Stimulated activated naive B cell treated with anti-CD40 and anti-IgM and Interleukin-4, amounts not matched to agents 10 μg/mL and 1 μg/mL and 100 μg/mL, for 72 hours (primary cell): ENCODE results near the gene PYCR2.

Source experiments
- ATAC-seq, 2 donors: fragments of 150-1000 bp; cut with Tn5 transposase; replicated peaks; 2 replicates each; pipeline ENCODE4 v1.10.0; 2021; ENCODE audit warnings: moderate library complexity in 1 of 2
- DNase-seq: peaks from one replicate; pipeline ENCODE4 v3.0.0; 2021
- H3K27ac Mint-ChIP-seq: one replicate; pipeline ENCODE4 v1.8.0; 2022; ENCODE audit warnings: mild to moderate bottlenecking, mixed read lengths
- H3K27me3 Mint-ChIP-seq, 2 donors: one replicate each; pipeline ENCODE4 v1.8.0; 2022; ENCODE audit warnings: mixed read lengths in 2 of 2
- H3K36me3 Mint-ChIP-seq, 2 donors: one replicate each; pipeline ENCODE4 v1.8.0; 2022; ENCODE audit warnings: mixed read lengths in 2 of 2, mild to moderate bottlenecking in 1 of 2
- H3K4me1 Mint-ChIP-seq, 2 donors: one replicate each; pipeline ENCODE4 v1.8.0; 2022; ENCODE audit warnings: mixed read lengths in 2 of 2, mild to moderate bottlenecking in 1 of 2
- H3K4me3 Mint-ChIP-seq, 2 donors: one replicate each; pipeline ENCODE4 v1.8.0; 2022; ENCODE audit warnings: mild to moderate bottlenecking in 2 of 2, mixed read lengths in 2 of 2, moderate library complexity in 1 of 2
- H3K9me3 Mint-ChIP-seq, 2 donors: one replicate each; pipeline ENCODE4 v1.8.0; 2022; ENCODE audit warnings: mixed read lengths in 2 of 2, mild to moderate bottlenecking in 1 of 2

Gene PYCR2

DNA sequence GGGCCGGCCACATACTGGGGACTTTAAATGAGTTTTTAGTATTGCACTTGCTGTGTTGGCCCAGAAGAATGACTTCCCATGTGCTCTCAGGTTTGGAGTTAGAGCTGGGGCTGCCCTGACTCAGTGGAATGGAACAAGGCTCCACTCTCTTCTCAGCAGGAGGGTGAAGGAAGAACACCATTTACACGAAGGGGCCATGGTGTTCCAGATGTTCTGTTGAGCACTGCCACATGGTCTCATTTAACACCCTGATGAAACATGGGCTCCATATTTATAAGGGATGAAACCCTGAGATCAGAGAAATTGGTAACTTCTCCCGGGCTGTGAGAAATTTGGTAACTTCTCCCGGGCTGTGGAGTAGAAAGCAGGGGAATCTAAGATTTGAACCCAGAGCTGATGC is 5.8 kb downstream of the PYCR2 start:
- DNase-seq: no peak
- H3K27ac Mint-ChIP-seq: no peak overlapping the region
- no peak for ATAC-seq
- no peaks in the 10 kb centered on the region for H3K9me3 Mint-ChIP-seq
- no peak overlapping the region for H3K4me3 Mint-ChIP-seq
- peaks cover 12 to 42% of the 10 kb centered on the region in 2 donors for H3K4me1 Mint-ChIP-seq
- no peaks in the 10 kb centered on the region for H3K27me3 Mint-ChIP-seq
- H3K36me3 Mint-ChIP-seq: peaks cover 22 to 55% of the 10 kb centered on the region in 2 donors

DNA sequence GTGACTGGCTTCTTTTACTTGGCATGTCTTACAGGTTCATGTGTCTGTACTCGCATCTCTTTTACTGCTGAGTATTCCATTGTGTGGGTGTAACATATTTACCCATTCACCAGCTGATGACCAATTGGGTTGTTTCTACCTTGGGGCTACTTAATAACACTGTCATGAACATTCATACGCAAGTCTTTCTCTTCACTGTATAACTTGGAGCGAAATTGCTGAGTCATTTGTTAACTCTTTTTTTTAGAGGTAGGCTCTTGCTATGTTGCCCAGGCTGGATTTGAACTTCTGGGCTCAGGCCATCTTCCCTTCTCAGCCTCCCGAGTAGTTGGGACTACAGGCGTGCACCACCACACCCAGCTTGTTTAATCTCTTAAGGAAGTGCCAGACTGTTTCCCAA is 6.5 kb downstream of the PYCR2 start:
- H3K9me3 Mint-ChIP-seq: no peaks in the 10 kb centered on the region
- peaks cover 22 to 54% of the 10 kb centered on the region in 2 donors for H3K36me3 Mint-ChIP-seq
- ATAC-seq (no peak), DNase-seq (no peak)
- peaks cover 8 to 34% of the 10 kb centered on the region in 2 donors for H3K4me1 Mint-ChIP-seq
- H3K27me3 Mint-ChIP-seq: no peaks in the 10 kb centered on the region
- H3K4me3 Mint-ChIP-seq: no peak overlapping the region
- H3K27ac Mint-ChIP-seq: peak overlapping the region; percentile 17

DNA sequence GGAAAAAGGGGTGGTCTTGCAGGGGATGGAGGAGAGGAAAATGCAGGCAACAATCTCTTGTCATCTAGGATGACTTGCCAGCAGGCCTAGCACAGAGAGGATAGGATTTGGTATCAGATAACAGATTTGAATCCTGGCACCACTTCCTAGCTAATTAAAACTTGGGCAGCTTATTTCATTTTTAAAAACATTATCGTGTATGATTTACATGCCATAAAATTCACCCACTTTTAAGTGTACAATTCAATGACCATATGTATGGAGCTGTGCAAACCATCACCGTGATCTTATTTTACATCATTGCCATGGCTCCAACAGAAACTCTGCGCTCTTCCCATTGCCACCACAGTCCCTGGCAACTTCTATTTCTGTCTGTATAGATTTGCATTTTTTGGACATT is 6.9 kb downstream of the PYCR2 start:
- Mint-ChIP-seq H3K4me1 (peaks cover 8 to 32% of the 10 kb centered on the region in 2 donors), H3K27ac (peak overlapping the region; percentile 17), H3K9me3 (no peaks in the 10 kb centered on the region), H3K4me3 (no peak overlapping the region), H3K27me3 (no peaks in the 10 kb centered on the region), H3K36me3 (peaks cover 22 to 52% of the 10 kb centered on the region in 2 donors)
- no peak for DNase-seq
- ATAC-seq: no peak

DNA sequence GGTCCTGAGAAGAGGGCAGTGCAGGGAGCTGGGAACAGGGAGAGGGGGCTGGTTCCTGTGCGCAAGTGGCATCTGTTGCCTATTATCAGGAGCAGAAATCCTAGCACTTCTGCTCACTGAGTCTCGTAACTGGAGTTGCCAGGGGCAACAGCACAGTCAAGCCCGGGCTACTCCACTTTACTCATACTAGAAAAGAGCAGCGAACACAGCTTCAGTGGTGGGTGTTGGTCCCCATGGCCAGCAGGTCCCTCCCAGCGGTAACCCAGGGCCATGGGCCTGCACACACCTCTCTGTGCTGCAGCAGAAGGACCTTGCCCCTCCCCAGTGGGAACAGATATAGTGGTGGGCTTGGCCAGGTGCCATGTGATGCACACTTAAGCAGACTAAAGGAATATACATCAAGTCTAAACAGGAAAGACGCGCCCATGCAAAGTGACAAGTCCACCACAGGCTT is 8.5 kb downstream of the PYCR2 start:
- Mint-ChIP-seq H3K27ac (peak overlapping the region; percentile 31), H3K27me3 (no peaks in the 10 kb centered on the region), H3K4me3 (no peak overlapping the region), H3K9me3 (no peaks in the 10 kb centered on the region), H3K4me1 (peaks cover 9 to 24% of the 10 kb centered on the region in 2 donors), H3K36me3 (peaks cover 17 to 48% of the 10 kb centered on the region in 2 donors)
- DNase-seq: no peak
- ATAC-seq: no peak

DNA sequence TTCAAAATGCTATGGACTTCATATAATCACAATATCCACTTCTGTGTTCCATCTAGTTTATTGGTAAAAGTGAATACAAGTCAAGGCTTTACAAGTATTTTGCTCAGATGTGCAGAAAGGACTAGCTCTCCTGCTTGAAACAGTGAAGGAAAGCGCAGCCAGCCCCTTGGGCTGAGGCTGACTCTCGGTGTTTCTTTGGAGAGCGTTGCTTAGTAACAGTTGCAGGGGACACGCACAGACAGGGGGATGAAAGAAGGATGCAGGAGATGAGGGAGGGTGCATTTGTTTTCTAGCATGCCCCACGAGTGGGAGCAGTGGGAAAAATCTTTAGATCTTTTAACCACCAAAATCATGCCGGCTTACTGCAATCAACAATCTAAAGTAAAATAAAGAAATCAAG is 9.1 kb downstream of the PYCR2 start:
- no peak overlapping the region for H3K27ac Mint-ChIP-seq

DNA sequence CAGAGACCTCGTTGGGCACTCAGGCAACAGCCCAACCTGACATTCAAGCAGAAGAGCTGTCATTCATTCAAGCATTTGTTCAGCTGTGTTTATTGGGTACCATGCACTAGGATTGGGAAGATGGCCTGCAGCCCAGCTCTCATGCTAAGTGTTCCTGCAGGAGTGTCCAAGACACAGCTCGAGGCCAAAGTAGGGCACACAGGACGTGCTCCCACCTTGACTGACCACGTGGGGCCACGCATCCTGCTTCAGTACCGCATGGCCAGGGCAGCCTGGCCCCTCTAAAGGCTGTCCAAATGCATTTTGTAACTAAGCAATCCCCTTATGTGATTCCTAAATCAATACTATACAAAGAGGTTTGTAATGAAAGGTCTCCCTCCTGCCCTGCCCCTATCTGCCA is 9.7 kb downstream of the PYCR2 start:
- Mint-ChIP-seq H3K27me3 (no peaks in the 10 kb centered on the region), H3K27ac (no peak overlapping the region), H3K4me3 (no peak overlapping the region), H3K9me3 (no peaks in the 10 kb centered on the region), H3K36me3 (peaks cover 14 to 40% of the 10 kb centered on the region in 2 donors), H3K4me1 (peaks cover 14 to 24% of the 10 kb centered on the region in 2 donors)
- DNase-seq (no peak), ATAC-seq (no peak)

More for the DNA sequence above, 9.1 kb downstream of the PYCR2 start:
- Mint-ChIP-seq H3K9me3 (no peaks in the 10 kb centered on the region), H3K4me3 (no peak overlapping the region), H3K4me1 (peaks cover 12 to 24% of the 10 kb centered on the region in 2 donors), H3K36me3 (peaks cover 17 to 46% of the 10 kb centered on the region in 2 donors), H3K27me3 (no peaks in the 10 kb centered on the region)
- no peak for DNase-seq
- ATAC-seq: no peak

DNA sequence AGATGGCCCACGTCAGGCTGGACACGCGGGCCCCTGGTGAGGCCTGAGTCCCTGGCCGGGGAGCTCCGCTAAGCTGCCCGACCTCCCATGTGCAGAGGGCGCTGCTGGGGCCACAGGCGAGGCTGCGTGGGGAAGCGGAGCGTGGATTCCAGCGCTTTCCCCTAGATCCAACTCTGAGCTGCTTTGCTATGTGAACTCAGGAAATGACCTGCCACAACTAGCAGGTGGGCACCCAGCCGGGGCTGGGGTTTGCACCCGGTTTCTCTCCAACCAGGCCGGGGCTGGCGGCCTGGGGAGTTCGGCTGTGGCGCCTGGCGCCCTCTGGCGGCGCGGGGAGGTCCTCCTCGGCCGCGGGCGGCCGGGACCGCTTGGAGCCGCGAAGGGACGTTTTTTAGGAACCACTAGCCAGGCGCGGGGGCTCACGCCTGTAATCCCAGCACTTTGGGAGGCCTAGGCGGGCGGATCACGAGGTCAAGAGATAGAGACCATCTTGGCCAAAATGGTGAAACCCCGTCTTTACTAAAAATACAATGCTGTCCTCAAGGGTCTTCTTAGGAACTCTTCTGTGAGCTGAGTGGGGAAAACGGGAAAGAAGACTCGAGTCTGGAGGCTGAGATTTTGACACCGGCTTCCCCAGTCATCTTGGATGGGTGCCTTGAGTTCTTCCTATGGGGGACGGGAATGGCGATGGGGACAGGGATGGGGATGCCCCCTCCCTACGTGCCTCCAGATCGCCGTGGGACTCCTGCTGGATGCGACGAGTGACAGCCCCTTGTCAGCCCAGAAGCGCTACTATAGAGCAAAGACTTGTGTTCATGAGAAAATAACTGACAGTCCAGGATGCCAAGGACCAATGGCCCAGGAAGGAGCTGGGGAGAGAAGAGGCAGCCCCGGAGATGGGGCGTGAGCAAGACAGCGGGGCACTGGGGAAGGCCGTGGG is 12.6 kb downstream of the PYCR2 start:
- peaks cover 14 to 23% of the 10 kb centered on the region in 2 donors for H3K4me1 Mint-ChIP-seq
- DNase-seq: peak; percentile 39
- no peak overlapping the region for H3K27ac Mint-ChIP-seq
- no peaks in the 10 kb centered on the region for H3K27me3 Mint-ChIP-seq
- H3K9me3 Mint-ChIP-seq: no peaks in the 10 kb centered on the region
- no peak overlapping the region for H3K4me3 Mint-ChIP-seq
- ATAC-seq: peak; percentile 91 to 94
- peaks cover 6 to 25% of the 10 kb centered on the region in 2 donors for H3K36me3 Mint-ChIP-seq

DNA sequence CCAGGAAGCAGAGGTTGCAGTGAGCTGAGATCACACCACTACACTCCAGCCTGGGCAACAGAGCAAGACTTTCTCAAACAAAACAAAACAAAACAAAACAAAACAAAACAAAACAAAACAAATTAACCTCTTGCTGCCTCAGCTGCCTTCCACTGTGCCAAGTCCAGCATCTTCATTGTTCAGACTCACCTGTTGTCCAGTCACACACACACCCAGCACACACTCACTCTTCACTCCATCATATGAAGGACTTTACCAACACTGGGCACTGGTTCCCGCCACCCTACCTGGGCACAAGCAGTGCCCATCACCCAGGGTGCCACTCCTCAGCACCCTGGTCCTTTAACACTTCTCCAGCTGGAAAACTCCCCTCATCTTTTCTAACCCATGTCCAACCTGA is 14.6 kb downstream of the PYCR2 start:
- Mint-ChIP-seq H3K27me3 (no peaks in the 10 kb centered on the region), H3K4me1 (peaks cover 14 to 18% of the 10 kb centered on the region in 2 donors), H3K27ac (no peak overlapping the region)

DNA sequence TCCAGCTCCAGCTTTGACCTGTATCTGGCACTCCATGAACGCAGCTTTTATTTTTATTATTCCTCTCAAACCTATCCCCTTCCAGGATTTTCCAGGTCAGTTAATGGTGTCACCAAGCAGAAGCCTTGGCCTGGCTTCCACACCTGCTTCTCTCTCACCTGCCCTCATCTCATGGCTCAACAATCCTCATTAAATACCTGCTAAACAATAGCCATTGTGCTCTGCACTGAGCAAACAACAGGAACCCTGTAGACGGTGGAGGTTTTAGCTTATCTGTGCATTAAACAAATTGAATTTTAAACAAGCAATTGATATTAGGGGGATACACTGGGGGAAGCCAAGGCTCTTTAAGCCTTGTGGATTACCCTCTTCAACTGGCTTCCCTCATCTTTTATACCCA is 15.3 kb downstream of the PYCR2 start:
- ATAC-seq (no peak), DNase-seq (no peak)
- Mint-ChIP-seq H3K4me1 (peaks cover 14 to 18% of the 10 kb centered on the region in 2 donors), H3K4me3 (no peak overlapping the region), H3K27me3 (no peaks in the 10 kb centered on the region), H3K36me3 (peaks cover 0 to 7% of the 10 kb centered on the region in 2 donors), H3K27ac (no peak overlapping the region), H3K9me3 (peaks cover 0 to under 1% of the 10 kb centered on the region in 2 donors)

More for the DNA sequence above, 14.6 kb downstream of the PYCR2 start:
- Mint-ChIP-seq H3K36me3 (peaks cover 0 to 7% of the 10 kb centered on the region in 2 donors), H3K4me3 (no peak overlapping the region), H3K9me3 (no peaks in the 10 kb centered on the region)
- no peak for ATAC-seq
- no peak for DNase-seq

DNA sequence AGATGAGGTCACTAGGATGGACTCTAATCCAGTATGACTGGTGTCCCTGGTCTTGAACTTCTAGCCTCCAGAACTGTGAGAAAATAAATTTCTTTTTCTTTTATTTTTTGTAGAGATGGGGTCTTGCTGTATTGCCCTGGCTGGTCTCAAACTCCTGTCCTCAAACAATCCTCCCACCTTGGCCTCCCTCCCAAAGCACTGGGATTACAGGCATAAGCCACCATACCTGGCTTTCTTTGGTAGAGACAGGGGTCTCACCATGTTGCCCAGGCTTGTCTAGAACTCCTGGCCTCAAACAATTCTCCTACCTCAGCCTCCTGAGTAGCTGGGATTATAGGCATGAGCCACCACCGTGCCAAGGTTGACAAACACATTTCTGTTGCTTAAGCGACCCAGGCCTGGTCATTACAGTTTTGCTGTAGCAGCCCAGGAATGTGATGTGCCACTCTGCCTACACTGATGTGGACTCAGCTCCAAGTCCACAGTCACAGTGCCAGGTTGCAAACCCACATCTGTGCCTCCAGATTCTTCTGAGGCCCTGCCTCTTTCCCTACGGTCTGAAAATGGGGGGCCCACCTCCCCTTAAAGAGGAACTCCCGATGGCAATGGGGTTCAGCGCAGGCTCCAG is 15.9 kb downstream of the PYCR2 start:
- Mint-ChIP-seq H3K27me3 (no peaks in the 10 kb centered on the region), H3K27ac (no peak overlapping the region), H3K4me3 (no peak overlapping the region), H3K4me1 (peaks cover 14 to 18% of the 10 kb centered on the region in 2 donors), H3K36me3 (peaks cover 0 to 7% of the 10 kb centered on the region in 2 donors), H3K9me3 (peaks cover 0 to 2% of the 10 kb centered on the region in 2 donors)
- DNase-seq: no peak
- no peak for ATAC-seq

DNA sequence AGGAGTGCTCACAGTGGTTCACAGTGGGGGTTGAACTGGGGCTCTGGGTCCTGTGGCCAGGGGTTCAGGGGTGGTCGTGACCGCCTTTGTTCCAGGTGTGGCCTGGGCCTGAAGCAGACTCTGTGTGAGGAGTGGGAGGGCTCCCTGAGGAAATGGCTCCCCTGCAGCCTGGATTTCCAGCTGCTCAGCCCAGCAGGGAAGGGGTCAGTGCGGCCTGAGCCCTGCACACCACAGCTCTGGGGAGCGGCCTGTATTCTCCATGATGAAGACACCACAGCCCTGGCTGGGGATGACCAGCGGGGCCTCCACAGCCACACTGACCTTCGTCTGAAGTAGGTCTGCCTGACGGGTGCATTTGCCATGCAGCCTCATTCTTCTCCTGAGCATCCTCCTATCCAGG is 16.7 kb downstream of the PYCR2 start:
- H3K4me1 Mint-ChIP-seq: peaks cover 14 to 18% of the 10 kb centered on the region in 2 donors
- DNase-seq (no peak), ATAC-seq (no peak)
- H3K27me3 Mint-ChIP-seq: no peaks in the 10 kb centered on the region
- peaks cover 0 to 2% of the 10 kb centered on the region in 2 donors for H3K9me3 Mint-ChIP-seq
- no peak overlapping the region for H3K27ac Mint-ChIP-seq
- peaks cover 0 to 3% of the 10 kb centered on the region in 2 donors for H3K36me3 Mint-ChIP-seq
- H3K4me3 Mint-ChIP-seq: no peak overlapping the region

DNA sequence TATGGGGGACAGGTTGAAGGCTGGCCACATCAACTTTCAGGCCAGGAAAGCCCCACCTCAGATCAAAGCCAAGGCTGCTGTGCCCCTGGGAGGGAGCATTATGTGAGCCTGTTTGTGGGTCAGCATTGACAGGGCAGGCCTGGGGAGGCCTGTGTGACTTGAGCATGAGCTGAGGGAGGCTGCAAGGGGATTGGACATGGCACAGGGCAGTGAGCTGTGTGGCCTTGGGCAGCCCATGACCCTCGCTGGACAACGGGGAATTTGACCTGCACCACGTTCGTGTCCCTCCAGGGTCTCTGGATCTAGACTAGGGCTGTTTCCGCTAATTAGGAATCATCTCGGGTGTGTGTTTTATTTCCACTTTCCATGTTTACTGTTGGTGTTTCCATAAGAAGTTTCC is 17.6 kb downstream of the PYCR2 start:
- H3K9me3 Mint-ChIP-seq: peaks cover 0 to 2% of the 10 kb centered on the region in 2 donors
- no peak for ATAC-seq
- peak overlapping the region; percentile 15 for H3K27ac Mint-ChIP-seq
- no peak overlapping the region for H3K4me3 Mint-ChIP-seq
- no peaks in the 10 kb centered on the region for H3K27me3 Mint-ChIP-seq
- H3K4me1 Mint-ChIP-seq: peaks cover 11 to 18% of the 10 kb centered on the region in 2 donors
- H3K36me3 Mint-ChIP-seq: no peaks in the 10 kb centered on the region
- no peak for DNase-seq

DNA sequence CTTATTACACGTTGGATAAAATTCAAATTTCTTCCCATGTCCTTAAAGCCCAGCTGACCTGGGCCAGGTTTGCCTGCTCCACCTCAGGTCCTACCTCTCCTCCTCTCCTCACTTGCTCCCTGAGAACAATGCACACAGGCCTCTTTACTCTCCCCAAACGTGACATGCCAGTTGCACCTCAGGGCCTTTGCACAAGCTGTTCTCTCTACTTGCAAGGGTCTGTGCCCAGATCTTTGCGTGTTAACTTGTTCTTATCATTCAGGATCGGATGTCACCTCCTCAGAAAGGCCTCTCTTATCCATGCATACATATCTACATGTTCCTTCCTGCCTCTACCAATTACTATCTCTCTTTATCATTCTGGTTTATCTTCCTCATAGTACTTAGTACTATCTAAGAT is 20.4 kb downstream of the PYCR2 start:
- no peak overlapping the region for H3K27ac Mint-ChIP-seq
- ATAC-seq (no peak), DNase-seq (no peak)
- peaks cover 8 to 11% of the 10 kb centered on the region in 2 donors for H3K4me1 Mint-ChIP-seq
- H3K9me3 Mint-ChIP-seq: peaks cover 0 to 2% of the 10 kb centered on the region in 2 donors
- H3K4me3 Mint-ChIP-seq: no peak overlapping the region
- no peaks in the 10 kb centered on the region for H3K27me3 Mint-ChIP-seq
- no peaks in the 10 kb centered on the region for H3K36me3 Mint-ChIP-seq

DNA sequence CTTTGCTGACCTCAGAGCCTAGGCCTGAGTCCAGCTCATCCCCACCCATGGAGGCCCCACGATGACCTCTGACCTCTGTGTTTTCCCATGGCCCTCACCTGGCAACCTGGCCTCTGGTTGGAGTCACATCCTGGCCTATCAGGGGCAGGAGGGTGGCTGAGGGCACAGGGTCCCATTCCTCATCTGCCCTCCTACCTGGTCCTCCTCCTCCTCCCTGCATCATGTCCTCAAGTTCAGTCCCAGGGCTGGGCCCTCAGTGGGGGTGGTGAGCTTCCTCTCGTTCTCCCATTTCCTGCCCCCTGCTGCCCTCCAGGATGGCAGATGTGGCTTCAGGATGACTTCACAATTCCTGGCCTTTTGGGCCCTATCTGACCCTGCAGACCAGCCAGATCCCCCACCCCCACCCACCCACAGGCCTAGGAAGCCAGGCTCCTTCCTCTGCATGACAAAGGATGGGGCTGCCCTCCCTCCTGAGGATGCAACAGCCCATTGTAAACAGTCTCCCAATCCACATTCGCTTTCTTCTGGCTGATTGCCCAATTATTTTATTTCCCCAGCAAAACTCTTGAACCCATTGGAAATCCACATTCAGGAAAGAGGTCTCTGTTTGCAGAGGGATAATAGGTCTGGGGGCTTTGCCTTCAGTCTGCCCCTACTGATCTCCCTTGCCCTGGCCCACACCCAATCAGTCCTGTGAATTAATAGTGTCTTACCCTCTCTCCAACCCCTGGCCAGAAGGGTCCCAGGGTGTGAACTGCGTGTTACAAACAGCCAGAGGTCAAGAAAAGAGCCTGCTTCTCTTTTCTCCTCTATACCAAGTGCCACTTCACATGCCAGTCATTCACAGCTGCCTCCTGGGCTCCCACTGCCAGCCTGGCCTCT is 24.8 kb downstream of the PYCR2 start:
- DNase-seq (no peak), ATAC-seq (no peak)
- no peaks in the 10 kb centered on the region for H3K36me3 Mint-ChIP-seq
- peaks cover 27 to 39% of the 10 kb centered on the region in 2 donors for H3K4me1 Mint-ChIP-seq
- H3K9me3 Mint-ChIP-seq: peaks cover 0 to 2% of the 10 kb centered on the region in 2 donors
- no peak overlapping the region for H3K27ac Mint-ChIP-seq
- H3K27me3 Mint-ChIP-seq: no peaks in the 10 kb centered on the region
- H3K4me3 Mint-ChIP-seq: no peak overlapping the region
